Stimulated activated CD8-positive, alpha-beta memory T cell treated with anti-CD3 and anti-CD28 coated beads, Interleukin-12 subunit alpha, Interleukin-12 subunit beta, amount 100 ng/mL, for 4 hours (primary cell): ENCODE data around the gene NFIB.

ENCODE experiments used
- DNase-seq: peaks from one replicate; pipeline ENCODE4 v3.0.0-alpha.2; 2020; ENCODE audit warnings: low read depth

Gene NFIB

DNA sequence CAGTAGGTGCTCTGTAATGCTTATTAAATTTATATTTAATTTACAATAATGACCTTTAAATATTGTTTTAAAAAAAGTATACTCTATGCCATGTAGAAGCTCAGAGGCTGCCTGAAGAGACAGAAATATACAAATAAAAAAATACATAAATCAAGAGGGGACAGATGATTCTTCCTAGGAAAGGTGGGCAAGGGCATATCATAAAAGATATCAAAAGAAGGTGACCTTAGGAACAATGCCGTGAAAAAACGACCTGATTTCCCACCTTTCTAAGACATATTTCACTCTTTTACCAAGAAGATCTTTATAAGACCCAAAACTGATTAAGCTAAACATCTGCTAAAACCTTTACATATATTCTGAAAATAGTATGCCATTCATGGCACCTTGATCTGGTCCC is 128.9 kb downstream of the NFIB start:
- DNase-seq: no peak

DNA sequence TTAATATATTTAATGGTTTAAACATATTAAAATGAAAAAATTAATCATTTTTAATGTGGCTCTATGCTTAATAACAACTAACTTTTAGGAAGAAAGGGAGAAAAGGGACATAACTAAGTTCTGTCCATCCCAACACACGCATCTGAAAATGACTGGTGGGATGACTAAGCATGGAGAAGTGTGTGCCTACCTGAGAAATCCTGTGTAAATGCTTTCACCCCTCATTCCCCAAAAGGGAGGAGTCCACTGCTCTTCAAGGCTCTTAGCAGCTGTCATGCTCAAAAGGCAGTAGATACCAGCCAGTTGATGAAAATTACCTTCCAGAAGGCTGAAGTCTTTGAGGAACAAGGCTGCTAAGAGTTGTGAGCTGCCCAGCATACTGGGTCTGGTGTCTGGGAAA is 130.9 kb downstream of the NFIB start:
- DNase-seq: no peak

DNA sequence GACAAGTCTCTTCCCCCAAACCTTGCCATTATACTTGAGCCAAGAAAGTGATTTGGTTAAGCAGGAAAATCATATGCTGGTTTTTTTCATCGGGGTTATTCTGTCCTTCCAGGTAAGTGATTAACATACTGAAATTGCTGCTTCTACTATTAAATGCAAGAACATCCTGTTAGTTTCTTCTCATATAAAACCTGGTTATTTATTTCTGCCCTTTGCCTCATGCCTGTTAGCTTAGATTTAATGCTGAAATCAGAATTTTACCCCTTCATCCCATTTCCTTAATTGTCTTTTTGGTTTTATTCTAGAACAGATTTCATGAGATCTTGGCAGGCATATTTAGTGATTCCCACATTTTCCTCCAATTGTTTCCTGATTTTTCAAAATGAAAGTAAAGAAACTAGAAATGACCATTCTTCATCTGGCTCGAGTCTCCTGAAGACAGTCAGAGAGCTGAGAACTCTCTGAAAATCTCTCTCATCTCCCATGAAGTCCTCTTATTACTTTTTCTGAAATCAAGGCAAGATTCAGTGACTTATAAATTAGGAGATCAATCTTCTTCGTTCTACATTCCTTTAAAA is 132.9 kb downstream of the NFIB start:
- DNase-seq: no peak

DNA sequence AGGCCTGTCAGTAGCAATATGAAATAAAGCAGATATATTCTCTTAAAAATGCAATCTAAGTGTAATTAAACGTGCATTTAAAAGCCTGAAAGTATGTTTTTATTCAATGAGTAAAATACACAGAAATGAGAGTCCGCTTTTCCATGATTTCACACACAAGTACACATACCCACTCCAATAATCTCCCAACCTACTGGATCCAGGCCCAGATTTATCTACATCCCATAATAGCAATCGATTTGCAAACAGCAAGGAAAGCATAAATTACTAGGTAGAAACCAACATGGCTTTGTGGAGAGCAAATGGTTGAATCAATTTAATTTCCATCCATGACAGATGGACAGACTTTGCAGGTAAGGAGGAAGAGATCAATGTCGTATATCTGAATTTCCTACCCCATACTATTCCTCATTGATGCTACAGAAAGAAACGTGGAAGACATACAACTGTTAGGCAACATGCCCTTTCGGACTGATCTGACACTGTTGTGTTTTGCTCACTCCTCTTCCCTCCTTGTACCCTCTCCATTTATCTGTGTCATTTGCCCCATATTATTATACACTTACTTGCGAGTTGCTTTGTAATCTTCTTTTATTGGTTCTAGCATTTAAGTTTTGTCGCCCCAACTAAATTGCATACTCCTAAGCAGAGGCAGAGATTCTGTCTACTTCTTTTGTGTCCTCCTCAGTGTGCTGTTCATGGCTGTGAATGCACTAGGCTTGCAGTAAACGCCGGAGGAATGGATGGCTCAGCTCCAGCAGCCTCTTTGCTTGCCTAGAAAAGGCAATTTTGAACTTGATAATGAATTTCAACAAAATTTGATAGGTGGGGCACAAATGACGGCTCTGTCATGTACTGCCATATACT is 133.6 kb downstream of the NFIB start:
- no peak for DNase-seq

DNA sequence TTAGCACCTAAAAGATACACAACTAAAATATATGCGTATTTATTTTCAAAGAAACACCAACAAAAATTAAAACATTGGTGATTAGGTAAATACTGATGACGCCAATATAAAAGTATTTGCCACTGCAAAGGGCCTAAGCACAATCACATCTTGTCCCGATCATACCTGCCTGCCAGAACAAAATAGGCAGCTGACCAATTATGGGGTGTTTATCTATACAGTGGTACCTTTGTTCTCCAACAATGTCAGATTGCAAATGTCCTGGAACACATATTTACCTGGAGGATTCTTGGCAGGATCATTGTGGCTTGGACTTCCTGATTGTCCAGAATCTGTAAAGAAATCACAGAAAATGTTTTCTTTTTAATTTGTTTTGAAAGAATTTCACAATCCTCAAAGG is 134.5 kb downstream of the NFIB start:
- no peak for DNase-seq

DNA sequence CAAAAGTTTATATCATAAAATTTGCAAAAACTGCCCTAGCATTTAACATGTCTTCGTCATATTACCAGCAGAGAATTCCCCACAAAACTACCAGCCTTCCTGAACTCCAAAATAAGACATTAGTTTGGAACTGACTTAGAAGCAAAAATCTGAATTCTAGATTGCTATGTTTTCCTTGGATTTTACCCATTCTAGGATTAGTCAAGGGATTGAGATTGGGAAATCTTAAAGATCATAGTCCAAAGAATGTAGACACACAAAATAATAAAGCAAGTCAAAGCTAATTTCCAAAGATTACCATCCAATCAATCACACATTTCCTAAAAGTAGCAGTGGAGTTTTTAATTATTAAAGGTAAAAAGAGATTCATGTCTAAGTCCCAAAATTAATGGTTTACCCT is 138.2 kb downstream of the NFIB start:
- DNase-seq: no peak

DNA sequence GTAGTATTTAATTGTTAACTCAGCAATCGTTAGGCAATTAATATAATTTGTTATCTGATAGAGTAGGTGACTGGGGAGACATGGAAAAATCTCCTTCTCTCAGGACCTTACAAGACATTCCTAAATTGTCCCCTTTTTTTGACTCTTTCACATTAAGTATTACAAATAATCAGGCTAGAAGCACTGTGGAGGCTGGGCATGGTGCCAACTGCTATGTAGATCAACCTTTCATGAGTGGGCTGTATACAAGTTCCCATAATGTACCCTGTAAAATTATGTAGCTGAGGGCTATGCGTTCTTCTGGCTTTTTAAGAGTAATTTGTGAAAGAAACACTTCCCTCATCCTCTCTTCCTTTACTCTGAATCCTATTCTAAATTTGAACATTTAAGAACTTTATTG is 140.2 kb downstream of the NFIB start:
- DNase-seq: no peak

DNA sequence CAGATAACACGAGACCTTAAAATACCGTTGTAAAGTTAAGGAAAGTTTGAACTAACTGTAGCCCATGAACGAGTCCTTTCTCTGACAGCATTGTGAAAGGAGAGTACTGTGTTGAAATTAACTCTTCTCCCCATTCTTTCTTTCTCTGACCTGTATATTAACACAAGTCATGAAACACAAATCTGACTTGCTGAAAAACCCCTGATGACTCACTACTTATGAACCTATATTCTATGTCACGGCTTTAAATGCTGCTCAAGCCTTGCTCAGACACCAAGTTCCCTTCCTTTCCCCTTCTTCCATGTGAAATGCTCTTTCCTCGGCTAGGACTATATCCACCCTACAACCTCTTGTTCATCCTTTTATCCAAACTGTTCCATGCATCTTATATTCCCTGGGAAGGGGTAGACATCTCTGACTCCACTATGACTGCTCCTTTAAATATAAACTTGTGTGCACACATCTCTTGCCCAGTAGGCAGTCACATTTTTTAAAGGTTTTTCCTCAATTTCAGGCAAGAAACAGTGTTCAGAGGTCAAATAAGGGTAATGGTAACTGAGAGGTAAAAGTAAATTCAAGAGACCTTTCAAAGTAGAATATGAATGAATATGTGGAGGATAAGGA is 142.9 kb downstream of the NFIB start:
- no peak for DNase-seq

DNA sequence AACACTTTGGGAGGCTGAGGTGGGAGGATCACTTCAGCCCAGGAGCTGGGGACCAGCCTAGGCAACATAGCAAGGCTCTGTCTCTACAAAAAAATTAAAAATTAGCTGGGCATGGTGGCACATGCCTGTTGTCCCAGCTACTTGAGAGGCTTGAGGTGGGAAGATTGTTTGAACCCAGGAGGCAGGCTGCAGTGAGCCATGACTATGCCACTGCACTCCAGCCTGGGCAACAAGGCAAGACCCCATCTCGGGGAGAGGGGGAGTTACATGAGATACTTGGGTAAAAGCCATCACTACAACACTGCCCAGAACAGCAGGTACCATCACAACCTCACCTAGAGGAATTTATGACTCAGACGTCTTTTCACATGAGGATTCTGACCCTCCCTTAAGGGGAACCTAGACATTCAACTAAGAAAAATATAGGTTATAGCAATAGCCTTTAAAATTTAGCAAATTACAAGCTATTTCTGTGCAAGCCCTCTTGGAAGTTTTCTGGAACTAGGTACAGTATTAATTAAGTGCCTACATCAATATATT is 143.5 kb downstream of the NFIB start:
- DNase-seq: no peak

DNA sequence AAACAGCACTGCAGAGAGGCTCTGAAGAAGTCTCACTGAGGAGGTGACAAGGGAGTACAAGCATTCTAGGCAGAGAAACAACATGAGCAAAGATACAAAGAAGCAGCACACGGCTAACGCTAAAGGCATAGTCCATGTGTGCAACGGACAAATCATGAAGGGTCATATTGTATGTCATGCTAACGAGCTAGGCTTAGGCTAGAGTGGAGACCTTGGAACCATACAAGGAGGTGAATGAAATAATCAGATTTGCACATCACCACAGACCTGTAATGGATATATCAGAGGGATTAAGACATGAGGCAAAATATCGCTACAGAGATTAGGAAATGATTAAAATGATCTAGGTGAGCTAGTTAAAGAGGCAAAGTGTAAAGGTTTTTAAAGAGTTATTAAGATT is 145.6 kb downstream of the NFIB start:
- DNase-seq: no peak

DNA sequence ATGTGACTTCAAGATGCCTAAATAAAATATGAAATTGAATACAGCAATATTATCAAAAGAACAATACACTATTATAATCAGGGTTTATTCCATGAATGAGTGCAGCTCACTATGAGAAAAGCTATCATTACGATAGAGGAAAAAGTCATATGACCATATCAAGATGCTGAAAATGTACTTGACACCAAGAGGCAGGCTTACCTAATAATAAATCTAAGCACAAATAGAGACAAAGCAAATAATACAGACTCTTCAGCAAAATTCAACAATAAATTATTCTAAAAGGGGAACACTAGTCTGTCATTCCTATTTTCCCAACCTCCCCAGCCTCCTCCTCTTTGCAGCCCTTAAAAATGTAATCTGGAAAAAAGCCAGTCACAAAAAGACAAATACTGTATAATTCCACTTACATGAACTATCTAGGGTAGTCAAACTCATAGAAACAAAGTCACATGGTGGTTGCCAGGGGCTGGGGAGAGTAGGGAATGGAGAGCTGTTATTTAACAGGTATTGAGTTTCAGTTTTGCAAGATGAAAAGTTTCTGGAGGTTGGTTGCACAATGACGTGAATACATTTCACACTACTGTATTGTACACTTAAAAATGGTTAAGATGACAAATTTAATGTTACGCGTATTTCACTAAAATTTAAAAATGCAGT is 148.4 kb downstream of the NFIB start:
- DNase-seq: no peak

DNA sequence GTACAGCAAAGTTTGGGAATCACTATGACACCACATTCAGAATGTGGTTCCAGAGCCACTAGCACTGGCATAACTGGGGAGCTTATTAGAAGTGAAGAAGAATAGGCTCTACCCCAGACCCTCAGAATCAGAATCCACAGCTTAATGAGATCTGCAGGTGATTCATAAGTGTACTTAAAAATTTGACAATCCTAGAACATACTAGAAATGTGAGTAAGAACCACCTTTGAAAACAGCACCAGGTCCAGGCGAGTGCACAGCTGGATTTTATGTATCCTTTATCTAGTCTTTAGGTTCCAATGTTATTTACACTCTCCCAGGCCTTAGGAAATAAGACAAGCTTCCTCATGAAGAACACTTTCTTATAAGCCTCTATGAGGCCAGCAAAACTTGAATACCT is 149.0 kb downstream of the NFIB start:
- no peak for DNase-seq

DNA sequence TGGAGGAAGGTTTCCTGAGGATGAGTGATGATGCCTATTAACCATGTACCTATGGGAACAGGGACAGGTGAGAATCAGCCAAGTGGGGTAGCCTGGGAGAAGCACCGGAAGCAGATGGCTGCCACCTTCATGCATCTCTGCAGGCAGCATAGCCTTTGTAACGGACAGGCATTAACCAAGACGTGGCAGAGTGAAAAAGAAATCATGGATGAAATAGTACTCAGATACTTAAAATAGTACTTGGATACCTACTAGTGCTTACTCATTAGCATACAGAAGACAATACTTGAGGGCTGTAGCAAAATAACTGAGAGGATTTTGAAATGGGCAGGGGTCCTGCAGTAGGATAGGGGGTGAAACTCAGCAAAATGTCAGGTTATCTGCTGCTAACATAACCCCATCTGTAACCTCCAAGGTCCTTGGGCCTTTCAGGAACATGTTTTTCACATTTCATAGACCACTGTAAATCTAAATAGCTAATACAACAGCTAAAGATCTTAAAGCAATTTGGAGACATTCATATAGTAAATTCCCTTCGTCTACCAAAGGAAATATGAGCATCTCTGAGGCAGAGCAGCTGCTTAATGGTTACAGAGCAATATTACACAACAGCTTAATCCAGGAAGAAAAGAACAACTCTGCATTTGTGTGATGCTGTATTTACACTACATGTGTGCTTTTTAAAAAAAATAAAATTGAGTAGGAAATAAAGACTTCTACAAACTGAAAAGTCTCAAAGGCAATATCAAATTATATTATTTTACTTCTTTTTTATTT is 154.3 kb downstream of the NFIB start:
- DNase-seq: no peak

DNA sequence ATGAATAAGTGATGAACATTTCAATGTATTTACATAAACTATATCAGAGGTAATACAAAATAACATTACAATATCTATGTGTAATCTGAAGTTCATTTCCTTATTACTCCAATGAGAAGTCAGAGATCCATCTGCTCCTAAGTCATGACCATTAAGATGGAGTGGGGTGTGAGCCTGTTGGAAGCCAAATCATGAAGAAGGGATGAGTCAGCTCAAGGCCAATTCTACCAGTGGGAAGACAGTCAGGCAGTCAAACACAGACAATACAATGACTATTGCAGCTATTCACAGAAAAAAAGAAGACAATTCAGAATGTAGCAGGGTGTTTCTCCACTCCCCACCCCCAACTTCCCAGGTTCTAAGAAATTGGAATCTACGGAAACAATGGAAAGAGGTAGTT is 155.0 kb downstream of the NFIB start:
- DNase-seq: no peak

DNA sequence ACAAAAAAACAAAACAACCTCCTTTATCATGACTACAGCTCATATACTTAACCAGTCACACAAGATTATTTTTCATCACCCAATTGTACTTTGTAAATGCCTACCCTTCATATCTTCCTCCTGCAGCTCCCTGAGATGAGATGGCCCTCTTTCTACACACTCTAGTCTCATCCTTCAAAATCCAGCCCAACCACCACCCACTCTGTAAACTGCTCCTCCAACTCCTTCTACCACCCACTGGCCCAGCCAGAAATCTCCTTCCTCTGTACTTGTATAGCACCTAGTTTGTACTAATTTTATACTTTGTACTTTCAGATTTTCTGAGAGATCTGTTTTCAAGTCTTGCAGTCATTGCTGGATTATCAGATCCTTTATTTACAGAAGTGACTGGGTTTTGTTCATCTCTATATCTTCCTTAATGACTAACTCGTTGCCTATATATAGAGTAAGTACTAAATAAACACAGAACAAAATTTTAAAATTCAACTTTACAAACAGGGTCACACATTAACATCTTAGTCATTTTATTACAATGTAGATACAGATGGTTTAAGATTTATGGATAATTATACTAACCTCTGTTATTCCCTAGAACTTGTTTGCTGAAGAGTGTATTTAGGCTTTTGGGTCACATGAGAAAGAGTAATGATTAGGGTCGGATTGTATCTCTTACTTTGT is 155.7 kb downstream of the NFIB start:
- DNase-seq: no peak

DNA sequence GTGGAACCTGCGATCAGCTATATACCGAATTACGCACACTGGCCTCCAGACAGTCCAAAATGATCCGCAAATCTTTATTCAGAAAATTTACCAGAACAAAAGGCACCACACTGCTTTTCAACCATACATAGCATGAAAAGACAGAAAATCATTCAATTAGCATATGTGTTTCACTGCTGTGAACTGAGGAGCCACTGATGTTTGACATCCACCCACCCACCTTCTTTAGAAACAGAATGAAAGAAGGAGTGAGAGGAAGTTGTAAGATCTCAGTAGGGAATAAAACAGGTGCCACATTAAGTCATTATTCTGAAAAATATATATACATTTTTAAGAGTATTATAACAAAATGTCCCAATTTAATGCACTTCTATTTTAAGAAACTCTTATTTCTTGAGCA is 156.8 kb downstream of the NFIB start:
- DNase-seq: no peak

DNA sequence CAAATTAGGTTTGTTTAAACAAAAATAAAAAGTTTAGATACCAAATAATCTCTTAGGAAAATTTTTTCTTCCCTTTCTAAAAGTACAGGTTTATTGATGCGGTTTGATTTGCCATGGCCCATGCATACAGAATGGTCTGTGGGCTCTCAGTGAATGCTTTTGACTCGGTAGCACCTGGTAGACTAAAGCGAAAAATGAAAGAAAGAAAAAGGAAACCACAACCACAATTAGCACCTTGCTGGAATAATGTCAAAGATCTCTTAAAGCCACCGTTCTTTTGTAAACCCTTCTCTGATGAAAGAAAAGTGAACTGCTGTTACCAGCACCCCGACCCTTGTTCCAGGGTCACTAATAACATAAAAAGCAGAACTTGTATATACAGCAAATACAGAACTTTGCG is 157.9 kb downstream of the NFIB start:
- no peak for DNase-seq

DNA sequence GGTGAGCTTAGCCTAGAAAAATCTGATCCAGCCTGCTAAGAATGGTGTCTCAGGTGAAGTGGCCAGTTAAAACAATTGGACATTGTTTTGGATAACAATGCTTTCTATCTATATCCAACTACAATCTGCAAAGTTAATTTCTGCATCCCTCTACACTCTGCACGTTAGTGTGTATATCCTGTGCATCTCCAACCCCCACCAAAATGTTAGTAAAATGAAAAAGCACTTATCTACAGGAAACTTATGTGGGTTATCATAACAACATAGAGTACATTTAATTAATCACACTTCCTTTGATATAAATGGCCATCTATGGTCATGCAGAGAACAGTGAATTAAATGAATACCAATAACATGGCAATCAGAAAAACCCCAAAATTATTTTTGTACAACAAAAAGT is 158.7 kb downstream of the NFIB start:
- no peak for DNase-seq

DNA sequence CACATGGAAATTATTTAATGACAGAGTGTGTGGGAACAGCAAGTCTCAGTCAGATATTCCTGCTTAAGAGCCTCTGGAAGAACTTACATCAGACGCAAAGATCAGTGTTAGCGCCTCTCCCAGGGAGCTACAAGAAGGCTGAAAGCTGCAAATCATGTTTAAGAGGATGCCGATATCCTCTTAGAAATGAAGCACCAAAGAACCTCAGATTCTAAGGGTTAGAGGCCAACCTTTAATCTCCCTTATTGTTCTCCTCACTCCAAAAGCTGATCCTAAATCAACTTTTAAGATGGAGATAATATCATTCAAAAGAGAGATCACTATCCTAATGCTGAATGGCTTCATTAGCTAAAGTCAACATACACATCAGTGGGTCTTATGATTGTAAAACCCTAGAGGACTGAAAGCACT is 160.6 kb downstream of the NFIB start:
- DNase-seq: no peak

DNA sequence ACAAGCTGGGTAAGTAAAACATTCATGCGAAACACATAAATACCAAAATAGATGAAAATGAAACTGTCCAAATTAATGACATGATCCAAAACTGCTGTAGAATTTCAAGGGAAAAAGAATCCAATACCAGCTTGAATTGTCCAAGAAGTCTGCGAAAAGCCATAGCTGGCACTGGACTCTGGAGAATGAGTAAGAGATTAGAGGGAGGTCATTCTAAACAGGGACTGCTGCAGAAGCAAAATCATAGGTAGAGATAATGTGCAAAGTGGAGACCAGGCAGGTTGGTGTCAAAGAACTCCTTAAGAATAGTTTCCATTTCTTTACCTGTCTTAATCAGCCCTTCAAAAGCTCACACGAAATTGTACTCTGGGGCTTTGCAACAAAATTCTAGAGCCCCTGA is 162.5 kb downstream of the NFIB start:
- no peak for DNase-seq

DNA sequence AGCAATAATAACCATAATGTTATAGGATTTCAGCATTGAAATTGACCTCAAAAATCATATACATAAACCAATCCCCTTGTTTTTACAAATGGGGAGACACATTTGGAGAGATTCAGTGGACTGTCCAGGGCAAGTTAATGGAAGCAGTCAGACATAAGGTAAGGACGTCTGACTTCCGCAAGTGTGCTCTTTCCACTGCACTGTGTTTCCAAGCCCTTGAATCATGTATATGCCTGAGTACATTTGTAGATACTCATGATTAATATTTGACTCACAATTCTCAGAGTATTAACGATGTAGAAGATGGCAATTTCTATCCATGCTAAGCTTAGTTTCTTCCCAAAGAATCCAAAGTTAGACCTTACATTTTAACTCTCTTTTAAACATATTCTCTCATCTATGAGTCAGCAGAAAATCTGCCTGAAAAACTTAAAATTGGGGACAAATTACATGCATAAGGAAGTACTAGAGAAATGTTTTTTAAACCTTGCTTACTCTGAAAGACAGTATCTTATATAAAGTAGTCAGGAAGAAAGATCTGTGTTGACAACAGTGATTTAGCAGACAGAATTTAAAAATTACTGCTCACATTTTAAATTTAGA is 165.3 kb downstream of the NFIB start:
- no peak for DNase-seq
